NCI-H2171 (cell line): Measurements from ENCODE around the gene HLA-DRA.

Experiments used
- DNase-seq: peaks from one replicate; lab custom pipeline; 2025; lab: John Stamatoyannopoulos, UW

Gene HLA-DRA

GRCh38 chr6:32475392-32476206 lies 35.9 kb downstream of the HLA-DRA start:
- no peak for DNase-seq

- DNase-seq = no peak
Observed at GRCh38 chr6:32483968-32484613, 44.4 kb downstream of the HLA-DRA start.

GRCh38 chr6:32484614-32484998 lies 44.9 kb downstream of the HLA-DRA start:
- DNase-seq = no peak

- no peak for DNase-seq
Observed at GRCh38 chr6:32488083-32488482, 48.4 kb downstream of the HLA-DRA start.

- no peak for DNase-seq
Observed at GRCh38 chr6:32491700-32492099, 52.0 kb downstream of the HLA-DRA start.

GRCh38 chr6:32492351-32492750 lies 52.7 kb downstream of the HLA-DRA start:
- no peak for DNase-seq
